K562 treated with DMSO at 1 percent for 4 hours (cell line): ENCODE data around the gene TPP1. TPM values are rescaled to one million over a fixed set of nuclear protein-coding genes. Genes with fewer than 3 reads are reported as not detected.

Experiments
- total RNA-seq: library from RNA; unstranded; fragments of 300-600 nt; gene quantifications from 2 replicates; pipeline ENCODE4 v1.2.3, GENCODE V29; 2022; ENCODE audit not compliant: insufficient read depth

The TPP1 gene
- 122 and 151 TPM in 2 replicates for total RNA-seq

DNA sequence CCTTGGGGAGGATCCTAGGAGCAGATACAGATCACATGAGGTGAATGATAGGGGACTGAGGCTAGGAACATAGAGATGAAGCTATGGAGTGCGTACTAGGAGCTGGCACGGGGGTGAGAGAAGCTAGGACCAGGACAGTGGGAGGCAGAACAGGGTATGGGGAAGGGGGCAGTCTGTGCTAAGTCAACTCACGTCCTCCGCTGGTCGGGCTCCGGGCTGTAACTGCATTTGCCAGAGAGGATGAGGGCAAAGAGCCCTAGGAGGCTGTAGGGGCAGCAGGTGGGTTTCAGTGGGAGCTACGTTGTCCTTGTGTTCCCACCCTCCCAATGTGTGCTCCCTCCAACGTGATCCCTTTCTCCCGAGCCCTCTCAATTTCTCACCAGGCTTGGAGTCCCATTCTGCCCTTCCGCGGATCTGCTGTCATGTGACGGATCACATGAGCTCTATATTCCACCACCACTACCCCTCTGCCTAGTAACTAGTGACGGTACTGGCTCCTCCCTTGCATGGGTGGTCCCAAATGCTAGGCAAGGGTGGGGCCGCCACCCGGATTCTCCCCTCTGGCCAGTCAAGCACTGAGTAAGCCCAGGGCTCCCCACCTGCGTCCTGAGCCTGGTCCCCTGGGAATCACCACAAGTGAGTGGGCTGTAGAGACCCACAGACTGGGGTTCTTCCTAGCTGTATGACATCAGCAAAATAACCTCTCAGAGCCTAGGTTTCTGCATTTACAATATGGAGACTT lies at the start of gene TPP1:
Gene TPP1 (minus strand): TSS at position 419 of the 742 bp plus-strand sequence. CDS start 22 bp downstream, at position 397.

DNA sequence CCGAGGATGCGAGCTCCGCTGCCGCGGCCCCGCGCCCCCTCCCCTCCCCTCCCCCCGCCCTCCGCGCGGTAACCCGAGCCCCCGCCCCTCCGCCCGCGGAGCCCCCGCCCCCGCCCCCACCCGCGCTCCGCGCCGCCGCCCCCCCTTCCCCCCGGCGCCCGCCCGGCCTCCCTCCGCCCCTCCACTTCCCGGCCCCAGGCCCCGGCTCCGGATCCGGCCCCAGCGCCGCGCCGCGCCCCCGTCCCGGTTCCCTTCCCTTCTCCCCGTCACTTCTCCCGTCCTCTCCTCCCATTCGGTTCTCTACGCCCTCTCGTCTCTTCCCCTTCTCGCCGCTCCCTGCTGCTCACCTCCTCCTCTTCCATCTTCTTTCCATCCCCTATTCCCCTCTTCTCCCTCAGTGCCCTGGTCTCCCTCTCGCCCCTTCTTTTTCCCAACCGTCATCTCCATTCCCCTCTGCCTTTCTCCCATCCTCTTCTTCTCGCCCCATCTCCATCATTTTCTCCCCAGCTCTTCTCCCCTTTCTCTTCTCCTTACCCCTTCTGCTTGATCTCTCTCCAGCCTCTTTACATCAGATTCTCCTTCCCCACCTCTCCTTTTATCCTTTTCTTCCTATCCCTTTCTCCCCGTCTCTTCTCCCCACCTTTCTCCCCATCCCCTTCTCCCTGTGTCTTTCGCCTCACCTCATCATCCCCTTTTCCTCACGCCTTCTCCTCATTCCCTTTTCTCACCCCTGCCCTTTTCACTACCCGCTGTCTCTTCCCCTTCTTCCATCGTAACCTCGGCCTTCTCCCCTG lies 36.8 kb upstream of the TPP1 start, which contains the start of gene DCHS1:
Gene DCHS1 (minus strand): TSS at position 20 of the 794 bp plus-strand sequence. CDS start 14,196 bp downstream, outside the sequence.

DNA sequence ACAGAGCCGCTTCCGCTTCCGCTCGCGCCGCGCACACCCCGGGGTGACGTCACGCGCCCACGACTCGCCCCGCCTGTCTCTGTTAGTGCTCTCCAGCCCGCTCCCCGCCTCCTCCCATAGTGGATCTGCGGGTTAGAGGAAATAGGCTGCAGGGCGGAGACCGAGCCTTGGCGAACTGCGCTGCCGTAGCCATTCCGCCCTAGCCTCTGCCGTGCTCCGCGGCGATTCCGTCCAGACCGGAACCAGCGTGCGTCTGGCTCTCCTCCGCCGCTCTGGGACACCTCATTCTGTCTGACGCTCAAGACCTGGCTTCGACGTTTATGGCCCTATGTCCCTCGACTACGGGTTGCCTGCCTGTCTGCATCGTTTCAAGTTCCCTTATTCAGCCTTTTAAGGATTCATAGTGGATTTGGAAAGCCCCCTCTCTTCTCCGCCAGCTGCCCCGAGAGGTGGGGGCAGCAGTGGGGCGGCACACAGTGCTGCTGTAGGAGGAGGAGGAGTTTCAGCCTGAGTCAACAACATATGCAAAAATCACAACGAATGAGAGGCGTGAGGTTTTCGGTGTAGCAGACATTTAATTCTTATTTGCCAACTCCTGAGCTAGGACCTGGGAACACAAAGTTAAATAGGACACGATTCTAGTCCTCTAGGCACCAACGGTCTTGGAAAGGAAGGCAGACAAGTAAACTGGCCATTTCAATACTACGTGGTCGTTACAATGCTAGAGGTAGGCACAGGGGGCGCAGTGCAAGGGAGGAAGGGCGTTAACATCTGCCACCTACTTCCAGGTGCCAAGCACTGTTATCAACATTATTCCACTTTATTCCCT lies 6.8 kb downstream of the TPP1 start, which contains the start of gene TAF10:
Gene TAF10 (minus strand): TSS at position 4 of the 829 bp plus-strand sequence. CDS start 27 bp downstream, outside the sequence.

DNA sequence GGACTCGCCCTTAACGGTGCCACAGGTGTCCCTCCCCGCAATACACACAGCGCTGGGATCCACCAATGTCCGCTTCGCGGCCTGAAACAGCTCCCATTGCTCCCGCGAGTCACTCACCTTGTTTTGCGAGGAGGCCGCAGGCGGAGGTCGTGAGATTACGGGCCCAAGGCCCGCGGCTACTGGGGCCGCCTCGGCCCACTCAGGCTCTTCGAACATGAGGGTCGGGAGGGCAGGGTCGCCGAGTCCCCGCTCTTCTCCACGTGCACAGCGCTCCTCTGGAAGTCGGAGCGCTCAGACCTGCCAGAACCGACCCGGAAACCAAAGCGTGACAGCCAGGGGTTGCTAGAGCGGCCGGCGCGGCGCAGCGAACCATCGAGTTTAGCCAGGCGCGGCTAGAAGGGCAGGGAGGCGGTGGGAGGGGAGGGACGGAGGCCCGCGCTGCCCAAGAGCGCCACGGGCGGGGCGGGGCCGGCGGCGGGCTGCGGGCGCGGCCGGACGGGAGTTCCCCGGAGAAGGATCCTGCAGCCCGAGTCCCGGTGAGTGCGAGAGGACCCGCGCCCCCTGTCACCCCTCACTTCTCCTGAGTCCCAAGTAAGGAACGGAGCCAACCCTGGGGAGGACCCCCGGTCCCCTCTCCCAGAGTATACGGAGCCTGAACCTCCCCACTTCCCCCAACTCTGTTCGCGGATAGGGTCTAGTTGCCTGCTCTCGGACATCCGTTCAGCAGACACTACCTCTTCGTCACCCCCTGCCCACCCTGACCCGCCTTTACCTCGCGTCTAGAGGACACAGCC lies 15.7 kb downstream of the TPP1 start, which contains the start of the genes ILK and RRP8:
Gene ILK (plus strand): TSS at position 488 of the 794 bp plus-strand sequence. CDS start 498 bp downstream, outside the sequence.
Gene RRP8 (minus strand): TSS at position 330 of the 794 bp plus-strand sequence. CDS start 114 bp downstream, at position 216.

Other genes starting within 250 kb of the TPP1 start
- 28.6 and 35.2 TPM in 2 replicates for gene SMPD1, start 228.9 kb downstream of the TPP1 start, total RNA-seq
- gene APBB1, start 200.3 kb downstream of the TPP1 start, total RNA-seq: 1.3 and 1.5 TPM in 2 replicates
- 1.7 and 3.1 TPM in 2 replicates for gene HPX, start 178.4 kb downstream of the TPP1 start, total RNA-seq
- 6.6 and 9.5 TPM in 2 replicates for gene TRIM3, start 145.5 kb downstream of the TPP1 start, total RNA-seq
- 37.9 and 40.8 TPM in 2 replicates for gene ARFIP2, start 138.1 kb downstream of the TPP1 start, total RNA-seq
- gene TIMM10B, start 137.9 kb downstream of the TPP1 start, total RNA-seq: 14.6 and 18.5 TPM in 2 replicates
- gene DNHD1, start 122.1 kb downstream of the TPP1 start, total RNA-seq: 7.1 and 11.1 TPM in 2 replicates
- gene RRP8, start 15.8 kb downstream of the TPP1 start, total RNA-seq: 10.7 and 15.2 TPM in 2 replicates
- gene ILK, start 15.6 kb downstream of the TPP1 start, total RNA-seq: 108 and 115 TPM in 2 replicates
- 81.9 and 99.0 TPM in 2 replicates for gene TAF10, start 7.2 kb downstream of the TPP1 start, total RNA-seq
- 0.23 and 0.38 TPM in 2 replicates for gene DCHS1, start 36.4 kb upstream of the TPP1 start, total RNA-seq
- gene MRPL17, start 63.9 kb upstream of the TPP1 start, total RNA-seq: 35.8 and 45.4 TPM in 2 replicates
- 0.49 TPM in 1 of 2 replicates, not detected in the other for gene OR2AG2, start 152.6 kb upstream of the TPP1 start, total RNA-seq
- gene OR2AG1, start 163.6 kb upstream of the TPP1 start, total RNA-seq: not detected in 2 replicates
- not detected in 2 replicates for gene OR6A2, start 180.3 kb upstream of the TPP1 start, total RNA-seq
- not detected in 2 replicates for gene OR10A5, start 226.3 kb upstream of the TPP1 start, total RNA-seq
- not detected in 2 replicates for gene OR10A2, start 243.6 kb upstream of the TPP1 start, total RNA-seq